ENCODE data around the gene DAAM2. TPM values are rescaled to one million over a fixed set of nuclear protein-coding genes. Genes with fewer than 3 reads are reported as not detected.

The DAAM2 gene
- total RNA-seq, 1 experiment from 2014 or later: not detected

DNA sequence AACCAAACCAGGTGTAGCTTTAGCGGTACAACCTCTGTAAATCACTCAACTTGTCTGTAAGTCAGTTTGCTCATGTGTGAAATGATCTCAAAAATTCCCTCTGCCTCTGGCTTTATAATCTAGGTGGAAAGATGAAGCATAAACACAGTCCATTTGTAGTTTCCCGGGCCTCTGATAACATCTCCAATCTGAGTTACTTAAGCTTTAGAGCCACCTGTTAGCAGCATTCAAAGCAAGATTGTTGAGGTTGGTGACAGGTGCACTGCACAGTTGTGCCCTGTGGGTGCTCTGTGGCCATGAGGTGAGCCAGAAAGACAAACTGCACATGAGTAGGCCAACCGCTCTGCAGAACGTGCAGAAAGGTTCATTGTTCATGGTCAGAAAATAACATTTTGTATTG, 88.4 kb downstream of the DAAM2 start:
- ChIA-PET POLR2A (no interaction called here), CTCF (interaction anchor here (0.6 to 1.5 kb wide), 5 partner anchors 16 to 1168 kb away, joined by 3 to 5 read pairs (median 4); no protein-coding TSS in a partner anchor)
- DNase-seq (ENCODE audit: unreplicated experiment): no peak

DNA sequence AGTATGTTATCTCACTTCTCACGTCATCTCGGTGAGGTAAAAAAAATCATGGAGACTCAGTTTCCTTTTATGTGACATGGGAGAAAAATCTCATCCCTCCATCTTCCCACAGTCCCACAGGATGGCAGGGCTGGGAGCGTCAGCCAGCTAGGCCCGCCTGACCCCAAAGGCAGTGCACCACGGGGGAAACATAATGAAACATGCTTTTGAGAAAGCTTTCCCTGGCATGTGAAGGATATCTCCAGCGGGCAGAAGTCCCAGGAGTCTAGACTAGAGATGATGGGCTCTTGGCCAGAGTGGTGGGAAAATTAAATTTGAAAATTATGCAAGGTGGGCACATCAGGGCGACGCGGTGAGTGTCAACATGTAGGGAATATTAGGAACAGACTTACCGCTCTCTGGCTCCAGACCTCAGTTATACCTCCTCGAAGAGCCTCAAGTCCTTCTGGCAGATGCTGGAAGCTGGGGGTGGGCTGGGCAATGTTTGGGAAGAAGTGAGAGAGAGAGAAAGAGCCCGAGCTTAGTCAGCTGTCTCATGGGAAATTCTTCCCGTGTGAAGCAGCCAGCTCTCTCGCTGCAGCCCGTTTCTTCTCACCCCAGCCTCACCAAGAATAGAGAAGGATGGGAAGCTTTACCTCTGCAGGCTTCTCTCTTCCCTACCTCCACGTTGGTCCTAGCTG, 89.8 kb downstream of the DAAM2 start:
- CTCF ChIA-PET: interaction anchor here (0.6 to 1.3 kb wide), 2 partner anchors 11 to 350 kb away, joined by 3 to 4 read pairs; no protein-coding TSS in a partner anchor
- intact Hi-C loops (cut with micrococcal nuclease): no loop called here
- H3K9me3 Mint-ChIP-seq (ENCODE audit: unreplicated experiment): peaks cover under 1% of the 10 kb centered on the region
- no peaks in the 10 kb centered on the region for H3K27me3 Mint-ChIP-seq (ENCODE audit: insufficient read depth, unreplicated experiment)
- BruUV-seq (replicated peaks): no TSS peak
- POLR2A ChIA-PET: no interaction called here
- TF ChIP-seq, protein P1, sequence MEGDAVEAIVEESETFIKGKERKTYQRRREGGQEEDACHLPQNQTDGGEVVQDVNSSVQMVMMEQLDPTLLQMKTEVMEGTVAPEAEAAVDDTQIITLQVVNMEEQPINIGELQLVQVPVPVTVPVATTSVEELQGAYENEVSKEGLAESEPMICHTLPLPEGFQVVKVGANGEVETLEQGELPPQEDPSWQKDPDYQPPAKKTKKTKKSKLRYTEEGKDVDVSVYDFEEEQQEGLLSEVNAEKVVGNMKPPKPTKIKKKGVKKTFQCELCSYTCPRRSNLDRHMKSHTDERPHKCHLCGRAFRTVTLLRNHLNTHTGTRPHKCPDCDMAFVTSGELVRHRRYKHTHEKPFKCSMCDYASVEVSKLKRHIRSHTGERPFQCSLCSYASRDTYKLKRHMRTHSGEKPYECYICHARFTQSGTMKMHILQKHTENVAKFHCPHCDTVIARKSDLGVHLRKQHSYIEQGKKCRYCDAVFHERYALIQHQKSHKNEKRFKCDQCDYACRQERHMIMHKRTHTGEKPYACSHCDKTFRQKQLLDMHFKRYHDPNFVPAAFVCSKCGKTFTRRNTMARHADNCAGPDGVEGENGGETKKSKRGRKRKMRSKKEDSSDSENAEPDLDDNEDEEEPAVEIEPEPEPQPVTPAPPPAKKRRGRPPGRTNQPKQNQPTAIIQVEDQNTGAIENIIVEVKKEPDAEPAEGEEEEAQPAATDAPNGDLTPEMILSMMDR (IDR thresholded peaks at IDR 0.05; ENCODE audit: unreplicated experiment): no peak
- H3K36me3 Mint-ChIP-seq (ENCODE audit: insufficient read depth, unreplicated experiment): no peaks in the 10 kb centered on the region
- DNase-seq (ENCODE audit: unreplicated experiment): no peak
- no peak overlapping the region for H3K4me3 Mint-ChIP-seq (ENCODE audit: unreplicated experiment)
- peaks cover 4% of the 10 kb centered on the region for H3K4me1 Mint-ChIP-seq (ENCODE audit: insufficient read depth, unreplicated experiment)
- no peak overlapping the region for H3K27ac Mint-ChIP-seq (ENCODE audit: low read depth, unreplicated experiment)

More for the DNA sequence above, 88.4 kb downstream of the DAAM2 start:
- peaks cover 7% of the 10 kb centered on the region for H3K9me3 Mint-ChIP-seq (ENCODE audit: unreplicated experiment)
- H3K4me1 Mint-ChIP-seq (ENCODE audit: insufficient read depth, unreplicated experiment): peaks cover 4% of the 10 kb centered on the region
- no TSS peak for BruUV-seq (replicated peaks)
- H3K27ac Mint-ChIP-seq (ENCODE audit: low read depth, unreplicated experiment): no peak overlapping the region
- TF ChIP-seq, protein P1 (IDR thresholded peaks at IDR 0.05; ENCODE audit: unreplicated experiment): no peak
- intact Hi-C loops (cut with micrococcal nuclease): no loop called here
- H3K27me3 Mint-ChIP-seq (ENCODE audit: insufficient read depth, unreplicated experiment): no peaks in the 10 kb centered on the region
- no peaks in the 10 kb centered on the region for H3K36me3 Mint-ChIP-seq (ENCODE audit: insufficient read depth, unreplicated experiment)
- no peak overlapping the region for H3K4me3 Mint-ChIP-seq (ENCODE audit: unreplicated experiment)

DNA sequence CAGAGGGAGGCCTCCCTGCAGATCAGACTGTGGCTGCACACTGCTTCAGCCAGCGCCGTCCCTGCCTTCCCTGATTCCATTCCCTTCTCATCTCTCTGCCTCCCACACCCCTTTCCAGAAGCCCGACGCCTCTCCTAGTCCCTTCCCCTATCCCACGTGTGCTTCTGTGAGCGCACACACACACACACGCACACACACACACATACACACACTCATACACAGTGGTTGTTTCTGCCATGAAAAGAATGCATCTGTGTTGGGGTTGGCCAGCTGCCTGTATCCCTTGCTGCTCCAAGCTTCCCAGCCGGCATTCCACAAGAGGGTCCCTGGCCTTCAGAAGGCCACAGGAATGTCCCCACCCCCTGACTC, 90.3 kb downstream of the DAAM2 start:
- H3K27ac Mint-ChIP-seq (ENCODE audit: low read depth, unreplicated experiment): no peak overlapping the region
- H3K36me3 Mint-ChIP-seq (ENCODE audit: insufficient read depth, unreplicated experiment): no peaks in the 10 kb centered on the region
- H3K27me3 Mint-ChIP-seq (ENCODE audit: insufficient read depth, unreplicated experiment): no peaks in the 10 kb centered on the region
- POLR2A ChIA-PET: no interaction called here
- DNase-seq (ENCODE audit: unreplicated experiment): peak; percentile 8
- no peaks in the 10 kb centered on the region for H3K9me3 Mint-ChIP-seq (ENCODE audit: unreplicated experiment)
- H3K4me3 Mint-ChIP-seq (ENCODE audit: unreplicated experiment): no peak overlapping the region
- CTCF ChIA-PET: interaction anchor here (0.5 to 0.6 kb wide), 2 partner anchors 92 to 351 kb away, joined by 3 read pairs; no protein-coding TSS in a partner anchor
- H3K4me1 Mint-ChIP-seq (ENCODE audit: insufficient read depth, unreplicated experiment): peaks cover 4% of the 10 kb centered on the region
- TF ChIP-seq, protein P1 (IDR thresholded peaks at IDR 0.05; ENCODE audit: unreplicated experiment): no peak
- no TSS peak for BruUV-seq (replicated peaks)
- intact Hi-C loops (cut with micrococcal nuclease): no loop called here

DNA sequence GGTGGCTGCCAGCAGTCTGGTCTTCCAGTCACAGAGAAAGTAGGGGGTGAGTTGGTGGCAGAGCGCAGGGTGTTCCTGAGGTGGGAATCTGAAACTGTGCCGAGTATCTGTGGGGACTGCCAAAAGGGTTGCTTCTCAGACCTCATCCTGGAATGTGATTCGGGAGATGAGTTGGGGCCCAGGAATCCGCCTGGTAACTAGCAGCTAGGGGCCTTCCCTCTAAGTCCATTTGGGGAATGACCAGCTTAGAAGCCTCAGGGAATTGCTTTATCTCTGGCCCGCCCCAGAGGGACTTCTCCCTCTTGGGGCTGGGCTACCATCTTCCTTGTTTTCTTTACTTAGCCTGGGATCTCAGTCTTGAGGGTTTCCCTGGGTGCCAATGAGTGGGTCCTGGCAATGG, 92.5 kb downstream of the DAAM2 start:
- intact Hi-C loops (cut with micrococcal nuclease): no loop called here
- Mint-ChIP-seq H3K27ac (ENCODE audit: low read depth, unreplicated experiment) (no peak overlapping the region), H3K36me3 (ENCODE audit: insufficient read depth, unreplicated experiment) (no peaks in the 10 kb centered on the region), H3K27me3 (ENCODE audit: insufficient read depth, unreplicated experiment) (no peaks in the 10 kb centered on the region), H3K9me3 (ENCODE audit: unreplicated experiment) (no peaks in the 10 kb centered on the region), H3K4me1 (ENCODE audit: insufficient read depth, unreplicated experiment) (peaks cover 4% of the 10 kb centered on the region), H3K4me3 (ENCODE audit: unreplicated experiment) (no peak overlapping the region)
- DNase-seq (ENCODE audit: unreplicated experiment): no peak
- BruUV-seq (replicated peaks): no TSS peak
- ChIA-PET CTCF (interaction anchor here (0.6 to 1.6 kb wide), 3 partner anchors 318 to 1455 kb away, joined by 3 to 11 read pairs (median 4); no protein-coding TSS in a partner anchor), POLR2A (interaction anchor here (0.8 kb wide), 1 partner anchor 436 kb away, joined by 3 read pairs; no protein-coding TSS in a partner anchor)
- TF ChIP-seq, protein P1 (IDR thresholded peaks at IDR 0.05; ENCODE audit: unreplicated experiment): no peak
